GM21723 (cell line): ENCODE data around the gene RASAL1.
"Not testable (repeated sequence)": the region's sequence is repeated elsewhere in the genome, so short reads cannot be mapped to it uniquely, and the experiment has no call there.

Source experiments
- ATAC-seq: cut with Tn5 transposase; IDR thresholded peaks from one replicate; pipeline ENCODE4 v1.9.1; 2021; ENCODE audit warnings: mild to moderate bottlenecking, moderate library complexity; ENCODE audit not compliant: unreplicated experiment

RASAL1 gene

GRCh38 chr12:113118142-113118541, 17.4 kb downstream of the RASAL1 start:
- ATAC-seq, result no peak

- ATAC-seq, result not testable (repeated sequence)
Observed at GRCh38 chr12:113117684-113118083, 17.9 kb downstream of the RASAL1 start.

- ATAC-seq, result no peak
Observed at GRCh38 chr12:113116875-113117274, 18.7 kb downstream of the RASAL1 start.

GRCh38 chr12:113115455-113116126, 20.0 kb downstream of the RASAL1 start:
- ATAC-seq, result no peak

GRCh38 chr12:113114447-113115178, 20.9 kb downstream of the RASAL1 start:
- no peak for ATAC-seq

GRCh38 chr12:113113397-113113796, 22.2 kb downstream of the RASAL1 start:
- no peak for ATAC-seq

GRCh38 chr12:113112043-113112899, 23.3 kb downstream of the RASAL1 start:
- no peak for ATAC-seq

GRCh38 chr12:113111247-113111646, 24.3 kb downstream of the RASAL1 start:
- no peak for ATAC-seq

- ATAC-seq, result no peak
Observed at GRCh38 chr12:113109872-113110599, 25.5 kb downstream of the RASAL1 start.

GRCh38 chr12:113109360-113109759, 26.2 kb downstream of the RASAL1 start:
- ATAC-seq, result no peak

- ATAC-seq, result no peak
Observed at GRCh38 chr12:113108308-113108707, 27.3 kb downstream of the RASAL1 start.

GRCh38 chr12:113106361-113106760, 29.2 kb downstream of the RASAL1 start:
- ATAC-seq, result no peak

- ATAC-seq, result no peak
Observed at GRCh38 chr12:113105606-113106271, 29.8 kb downstream of the RASAL1 start.

- ATAC-seq, result no peak
Observed at GRCh38 chr12:113104953-113105510, 30.5 kb downstream of the RASAL1 start.

- ATAC-seq, result peak; percentile 57
Observed at GRCh38 chr12:113103756-113104450, 31.7 kb downstream of the RASAL1 start.

GRCh38 chr12:113102811-113103210, 32.8 kb downstream of the RASAL1 start:
- no peak for ATAC-seq

GRCh38 chr12:113101751-113102150, 33.8 kb downstream of the RASAL1 start:
- no peak for ATAC-seq

GRCh38 chr12:113099764-113100163, 35.8 kb downstream of the RASAL1 start:
- no peak for ATAC-seq

GRCh38 chr12:113099364-113099763, 36.2 kb downstream of the RASAL1 start:
- no peak for ATAC-seq
